Measurements from ENCODE around the gene SLC35D2.

SLC35D2 gene

GRCh38 chr9:96367943-96368342 is 15.6 kb downstream of the SLC35D2 start:
- H3K4me1 ChIP-seq (ENCODE audit: control insufficient read depth, insufficient read depth, low read length) = no peaks in the 10 kb centered on the region
- POLR2A ChIA-PET = no interaction called here
- TF ChIP-seq REPIN1 (tag by site-specific recombination; IDR thresholded peaks at IDR 0.05; ENCODE audit: low read depth) = no peak
- TF ChIP-seq ZSCAN18 (tag by site-specific recombination; IDR thresholded peaks at IDR 0.05) = no peak
- no peak for TF ChIP-seq PRDM2 (tag by site-specific recombination; IDR thresholded peaks at IDR 0.05; ENCODE audit: borderline replicate concordance)
- TF ChIP-seq HOXC10 (CRISPR knock-in tag; IDR thresholded peaks at IDR 0.05) = no peak
- no peak for TF ChIP-seq OVOL3 (tag by site-specific recombination; IDR thresholded peaks at IDR 0.05)
- TF ChIP-seq KLF17 (tag by site-specific recombination; IDR thresholded peaks at IDR 0.05) = no peak
- TF ChIP-seq ZFP41 (tag by site-specific recombination; IDR thresholded peaks at IDR 0.05; ENCODE audit: borderline replicate concordance) = no peak
- TF ChIP-seq ZNF169 (tag by site-specific recombination; IDR thresholded peaks at IDR 0.05) = no peak
- no peaks in the 10 kb centered on the region for H3K9me3 ChIP-seq (ENCODE audit: control insufficient read depth, insufficient read depth, low read depth, low read length)
- H3K4me3 ChIP-seq (ENCODE audit: low read depth, low read length) = no peak overlapping the region
- peaks cover 0 to 11% of the 10 kb centered on the region in 2 experiments; a peak in 2 of 3 replicates for H3K36me3 ChIP-seq (ENCODE audit: control insufficient read depth in 2 of 2, insufficient read depth in 1 of 2, low read length in 2 of 2)
- CTCF ChIA-PET = interaction anchor here (1.0 to 1.3 kb wide), 3 partner anchors 13 to 298 kb away, joined by 3 to 5 read pairs (median 4); partner anchors contain the start of gene SLC35D2
- no peak overlapping the region for H3K27ac ChIP-seq (ENCODE audit: extremely low read depth, low read depth, low read length)

GRCh38 chr9:96363175-96363967 is 20.1 kb downstream of the SLC35D2 start:
- ChIA-PET POLR2A (no interaction called here), CTCF (interaction anchor here (0.5 to 0.6 kb wide), 2 partner anchors 322 to 1903 kb away, joined by 3 to 5 read pairs; no protein-coding TSS in a partner anchor)
- peaks cover 0 to 11% of the 10 kb centered on the region in 2 experiments; a peak in 2 of 3 replicates for H3K36me3 ChIP-seq (ENCODE audit: control insufficient read depth in 2 of 2, insufficient read depth in 1 of 2, low read length in 2 of 2)
- no peak overlapping the region for H3K27ac ChIP-seq (ENCODE audit: extremely low read depth, low read depth, low read length)
- no peaks in the 10 kb centered on the region for H3K4me1 ChIP-seq (ENCODE audit: control insufficient read depth, insufficient read depth, low read length)
- no peak overlapping the region for H3K4me3 ChIP-seq (ENCODE audit: low read depth, low read length)
- no peaks in the 10 kb centered on the region for H3K9me3 ChIP-seq (ENCODE audit: control insufficient read depth, insufficient read depth, low read depth, low read length)
- TF ChIP-seq ZNF184 (tag by site-specific recombination; IDR thresholded peaks at IDR 0.05) = no peak
- no peak for TF ChIP-seq ZNF449 (tag by site-specific recombination; IDR thresholded peaks at IDR 0.05)
- no peak for TF ChIP-seq ZNF571 (tag by site-specific recombination; IDR thresholded peaks at IDR 0.05)
- TF ChIP-seq ZBTB20 (tag by site-specific recombination; IDR thresholded peaks at IDR 0.05) = no peak
- TF ChIP-seq ZNF394 (tag by site-specific recombination; IDR thresholded peaks at IDR 0.05; ENCODE audit: borderline replicate concordance) = no peak
- TF ChIP-seq PBX3 (CRISPR knock-in tag; IDR thresholded peaks at IDR 0.05) = no peak
- no peak for TF ChIP-seq ZEB2 (tag by site-specific recombination; IDR thresholded peaks at IDR 0.05)
- TF ChIP-seq ZNF837 (tag by site-specific recombination; IDR thresholded peaks at IDR 0.05) = no peak
- TF ChIP-seq ZNF580 (tag by site-specific recombination; IDR thresholded peaks at IDR 0.05) = no peak
- TF ChIP-seq INSM2 (tag by site-specific recombination; IDR thresholded peaks at IDR 0.05) = no peak
- no peak for TF ChIP-seq HOXA7 (CRISPR knock-in tag; IDR thresholded peaks at IDR 0.05; ENCODE audit: borderline replicate concordance)
- TF ChIP-seq ZNF624 (tag by site-specific recombination; IDR thresholded peaks at IDR 0.05) = no peak
- TF ChIP-seq ZXDB (tag by site-specific recombination; IDR thresholded peaks at IDR 0.05) = no peak

Data from HEK293 (cell line).